Measurements from ENCODE around the gene COG1. TPM values are rescaled to one million over a fixed set of nuclear protein-coding genes. Genes with fewer than 3 reads are reported as not detected.

Gene COG1
- total RNA-seq, 1 donor from 2014 or later: 15.9 TPM

DNA sequence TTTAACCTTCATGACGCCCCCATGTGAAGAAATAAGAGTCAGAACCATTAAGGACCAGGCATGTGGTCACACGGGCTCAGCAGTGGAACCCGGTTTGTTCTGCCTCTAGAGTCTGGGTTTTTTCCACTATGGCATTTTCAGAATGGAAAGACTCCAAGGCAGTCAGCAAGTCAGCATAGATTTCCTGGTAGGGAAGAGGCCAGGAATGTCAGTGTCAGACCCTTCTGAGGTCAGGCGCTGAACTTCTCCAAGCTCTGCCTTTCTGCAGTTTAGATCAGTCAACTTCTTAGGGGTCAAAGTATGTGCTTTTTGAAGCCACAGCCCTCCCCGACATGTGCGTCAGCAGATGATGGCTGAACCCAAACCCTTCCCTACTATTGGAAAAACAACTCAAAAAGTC, 24.2 kb upstream of the COG1 start:
- ATAC-seq: no peak

- no peak for ATAC-seq
These were observed 22.5 kb upstream of the COG1 start for GRCh38 chr17:73170324-73170723.

GRCh38 chr17:73172252-73172651, 20.6 kb upstream of the COG1 start:
- no peak for ATAC-seq

DNA sequence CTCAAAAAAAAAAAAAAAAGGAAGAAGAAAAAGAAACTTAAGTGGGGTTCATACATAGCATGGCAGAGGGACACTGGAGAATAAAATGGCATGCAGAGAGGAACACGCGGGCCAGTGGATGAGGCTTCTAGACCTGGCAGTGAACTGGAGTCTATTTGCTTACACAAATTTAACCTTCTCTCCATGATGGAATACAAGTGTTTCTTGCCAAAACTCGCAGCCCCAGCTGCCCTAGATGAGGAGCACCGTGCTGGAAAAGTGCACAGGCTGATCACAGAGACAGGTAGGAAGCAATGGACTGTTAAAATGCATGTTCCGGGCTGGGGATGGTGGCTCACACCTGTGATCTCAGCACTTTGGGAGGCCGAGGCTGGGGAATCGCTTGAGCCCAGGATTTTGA, 18.7 kb upstream of the COG1 start:
- no peak for ATAC-seq

DNA sequence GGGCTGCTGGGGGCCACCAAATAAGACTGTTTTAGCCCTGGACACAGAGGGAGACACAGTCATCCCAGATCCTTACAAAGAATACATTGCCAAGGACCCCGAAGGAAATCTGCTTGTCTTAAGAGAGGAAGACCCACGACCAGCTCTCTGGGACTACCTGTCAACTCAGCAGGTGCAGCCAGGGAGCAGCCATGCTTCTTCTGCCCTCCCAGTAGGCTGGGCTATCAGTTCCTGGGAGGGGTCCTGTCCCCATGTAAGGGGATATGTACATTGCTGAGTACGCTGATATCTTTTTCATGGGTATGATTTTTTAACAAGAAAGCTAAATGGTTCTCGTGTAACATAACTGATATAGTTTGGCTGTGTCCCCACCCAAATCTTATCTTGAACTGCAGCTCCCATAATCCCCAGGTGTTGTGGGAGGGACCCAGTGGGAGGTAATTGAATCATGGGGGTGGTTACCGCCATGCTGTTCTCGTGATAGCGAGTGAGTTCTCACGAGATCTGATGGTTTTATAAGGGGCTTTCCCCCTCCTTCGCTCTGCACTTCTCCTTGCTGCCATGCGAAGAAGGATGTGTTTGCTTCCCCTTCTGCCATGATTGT, 16.8 kb upstream of the COG1 start:
- ATAC-seq: no peak

GRCh38 chr17:73179387-73179786, 13.5 kb upstream of the COG1 start:
- no peak for ATAC-seq

- no peak for ATAC-seq
These were observed 13.0 kb upstream of the COG1 start for GRCh38 chr17:73179878-73180277.

DNA sequence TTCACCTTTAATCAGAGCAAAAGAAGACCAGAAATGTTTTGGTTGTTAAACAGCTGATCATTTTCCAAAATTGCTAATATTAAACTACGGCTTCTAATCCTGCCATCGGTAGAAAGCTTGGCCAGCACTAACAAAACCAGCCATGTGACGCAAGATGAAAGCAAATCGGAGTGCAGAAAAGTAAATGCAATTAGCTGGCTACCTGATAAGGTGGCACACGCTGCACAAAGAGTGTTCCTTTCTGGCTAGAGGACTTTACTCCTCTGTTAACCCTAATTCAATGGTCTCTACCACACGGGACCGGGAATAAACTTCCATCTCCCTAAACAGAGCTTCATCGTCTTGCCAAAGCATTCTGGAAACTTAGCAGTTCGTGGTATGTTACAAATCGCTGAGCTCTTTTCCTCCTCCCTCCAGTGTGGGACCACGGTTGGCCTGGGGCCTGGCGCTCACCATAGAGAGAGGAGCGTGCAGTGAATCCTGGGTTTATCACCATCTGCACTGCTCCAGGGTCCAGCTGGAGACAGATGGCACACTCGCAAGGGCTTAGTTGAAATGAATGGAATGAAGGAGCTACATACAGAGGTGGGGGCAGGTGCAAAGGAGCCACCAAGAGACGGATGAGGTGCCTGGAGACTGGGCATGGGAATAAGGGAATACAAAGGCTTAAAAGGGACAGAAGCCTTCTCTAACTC, 10.1 kb upstream of the COG1 start:
- ATAC-seq: no peak

DNA sequence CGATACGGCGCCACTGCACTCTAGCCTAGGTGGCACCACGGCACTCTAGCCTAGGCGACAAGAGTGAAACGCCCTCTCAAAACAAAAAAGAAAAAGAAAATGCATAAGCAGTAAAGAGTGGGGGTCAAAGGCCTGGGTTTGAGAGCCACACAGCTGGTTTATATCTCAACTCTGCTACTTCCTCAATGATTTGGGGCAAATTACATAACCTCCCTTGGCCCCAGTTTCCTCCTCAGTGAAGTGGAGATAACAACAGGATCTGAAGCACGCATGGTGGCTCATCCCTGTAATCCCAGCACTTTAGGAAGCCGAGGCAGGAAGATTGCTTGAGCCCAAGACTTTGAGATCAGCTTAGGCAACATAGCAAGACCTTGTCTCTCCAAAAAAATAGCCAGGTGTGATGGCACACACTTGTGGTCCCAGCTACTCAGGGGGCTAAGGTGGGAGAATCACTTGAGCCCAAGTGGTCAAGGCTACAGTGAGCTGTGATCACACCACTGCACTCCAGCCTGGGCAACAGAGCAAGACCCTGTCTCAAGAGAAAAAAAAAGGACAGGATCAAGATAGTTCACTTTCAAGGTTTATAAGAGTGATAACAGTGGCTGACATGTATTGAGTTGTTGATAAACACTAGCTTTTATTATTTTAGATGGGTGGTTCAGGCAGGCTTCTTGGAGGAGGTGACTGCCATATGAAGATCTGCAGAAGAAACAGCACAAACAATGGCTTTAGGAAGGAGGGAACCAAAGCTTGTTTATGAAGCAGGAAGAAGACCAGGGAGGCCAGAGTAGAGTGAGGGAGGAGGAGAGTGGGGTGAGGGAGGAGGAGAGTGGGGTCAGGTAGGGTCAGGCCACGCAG, 8.5 kb upstream of the COG1 start:
- no peak for ATAC-seq

- no peak for ATAC-seq
These were observed 6.4 kb upstream of the COG1 start for GRCh38 chr17:73186283-73187050.

DNA sequence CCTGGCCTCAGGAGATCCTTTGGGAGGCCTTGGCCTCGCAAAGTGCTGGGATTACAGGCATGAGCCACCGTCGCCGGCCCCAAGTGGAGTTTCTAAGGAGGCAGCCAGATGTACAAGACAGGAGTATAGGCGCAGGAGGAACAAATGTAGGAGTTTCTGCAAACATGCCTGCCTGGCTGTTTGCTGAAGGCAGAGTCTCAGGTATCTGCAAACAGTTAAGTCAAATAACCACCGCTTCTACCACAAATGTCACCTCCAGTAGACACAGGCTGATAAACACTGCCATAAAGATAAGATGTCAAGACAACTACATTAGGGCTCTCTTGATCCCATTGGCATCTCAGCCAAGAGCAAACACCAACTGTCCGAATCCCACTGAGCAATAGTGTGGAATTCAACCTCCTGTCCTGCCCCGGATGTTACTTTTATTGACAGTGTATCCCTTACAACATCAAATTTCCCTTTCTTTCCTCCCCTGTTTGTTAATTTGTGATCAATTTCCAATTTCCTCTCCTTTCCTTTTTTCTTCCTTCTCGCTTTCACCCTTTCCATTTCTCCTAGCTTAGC, 5.6 kb upstream of the COG1 start:
- ATAC-seq: no peak

DNA sequence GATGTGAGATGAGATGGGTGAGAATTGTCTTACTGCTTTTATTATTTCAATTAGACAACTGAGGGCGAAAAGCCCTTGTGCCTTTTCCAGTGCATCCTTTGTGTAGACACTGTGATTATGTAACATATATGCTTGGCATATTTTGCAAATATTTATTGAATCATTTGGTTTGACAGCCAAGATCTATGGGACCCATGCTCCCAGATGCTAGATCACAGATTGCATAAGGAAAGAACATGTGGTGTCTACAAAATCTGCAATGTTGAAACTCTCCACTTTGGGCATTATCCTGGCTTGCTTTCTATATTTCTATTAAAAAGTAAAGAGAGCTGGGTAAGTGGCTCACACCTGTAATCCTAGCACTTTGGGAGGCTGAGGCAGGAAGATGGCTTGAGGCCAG, 4.8 kb upstream of the COG1 start:
- ATAC-seq: no peak

GRCh38 chr17:73189417-73190099, 3.3 kb upstream of the COG1 start:
- ATAC-seq: peak; percentile 26

- peak; percentile 33 for ATAC-seq
These were observed 1.2 kb upstream of the COG1 start for GRCh38 chr17:73191443-73192205.

- peak; percentile 62 for ATAC-seq
These were observed 505 bp upstream of the COG1 start for GRCh38 chr17:73192206-73192893.

GRCh38 chr17:73194514-73195222, 1.8 kb downstream of the COG1 start:
- no peak for ATAC-seq

DNA sequence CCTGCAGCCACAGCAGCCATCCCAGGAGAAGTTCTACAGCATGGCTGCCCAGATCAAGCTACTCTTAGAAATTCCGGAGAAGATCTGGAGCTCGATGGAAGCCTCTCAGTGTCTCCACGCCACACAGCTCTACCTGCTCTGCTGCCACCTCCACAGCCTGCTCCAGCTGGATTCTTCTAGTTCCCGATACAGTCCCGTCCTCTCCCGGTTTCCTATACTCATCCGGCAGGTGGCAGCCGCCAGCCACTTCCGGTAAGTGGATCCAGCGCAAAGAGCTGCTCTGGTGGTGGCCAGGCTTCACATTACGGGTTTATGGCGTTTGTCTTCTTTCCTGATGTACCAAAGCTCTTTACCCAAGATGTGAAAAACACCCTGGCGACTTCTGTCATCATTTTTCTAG, 3.6 kb downstream of the COG1 start:
- peak; percentile 14 for ATAC-seq

- no peak for ATAC-seq
These were observed 4.3 kb downstream of the COG1 start for GRCh38 chr17:73197161-73197560.

DNA sequence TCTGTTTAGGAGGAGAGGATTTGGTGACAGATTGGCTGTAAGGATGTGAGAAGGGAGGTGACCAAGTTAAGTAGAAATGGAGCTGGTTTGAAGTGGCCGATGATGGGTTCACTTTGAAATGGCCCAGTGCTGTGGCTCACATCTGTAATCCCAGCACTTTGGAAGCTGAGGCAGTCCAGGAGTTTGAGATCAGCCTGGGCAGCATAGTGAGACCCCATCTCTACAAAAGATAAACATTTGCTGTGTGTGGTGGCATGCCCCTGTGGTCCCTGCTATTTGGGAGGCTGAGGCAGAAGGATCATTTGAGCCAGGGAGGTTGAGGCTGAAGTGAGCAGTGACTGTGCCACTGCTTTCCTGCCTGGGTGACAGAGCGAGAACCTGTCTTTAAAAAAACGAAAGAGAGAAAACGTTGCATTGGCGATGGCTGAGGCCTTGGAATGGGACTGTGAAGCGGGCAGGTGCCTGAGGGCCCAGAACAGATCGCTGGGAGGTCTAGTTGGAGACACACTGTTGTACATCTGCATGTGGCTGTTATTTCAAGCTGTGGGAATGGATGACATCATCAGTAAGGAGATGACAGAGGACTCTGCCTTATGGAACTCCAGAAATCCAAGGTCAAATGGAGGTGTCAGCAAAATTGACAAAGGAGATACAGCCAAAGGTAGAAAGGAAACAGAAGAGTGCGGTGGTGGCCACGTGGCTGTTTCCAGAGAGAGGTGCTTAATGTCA, 5.5 kb downstream of the COG1 start:
- ATAC-seq: no peak

Measured in esophagus mucosa (tissue), 1 donor.